Measurements from ENCODE around the gene SDCBP2.

DNA sequence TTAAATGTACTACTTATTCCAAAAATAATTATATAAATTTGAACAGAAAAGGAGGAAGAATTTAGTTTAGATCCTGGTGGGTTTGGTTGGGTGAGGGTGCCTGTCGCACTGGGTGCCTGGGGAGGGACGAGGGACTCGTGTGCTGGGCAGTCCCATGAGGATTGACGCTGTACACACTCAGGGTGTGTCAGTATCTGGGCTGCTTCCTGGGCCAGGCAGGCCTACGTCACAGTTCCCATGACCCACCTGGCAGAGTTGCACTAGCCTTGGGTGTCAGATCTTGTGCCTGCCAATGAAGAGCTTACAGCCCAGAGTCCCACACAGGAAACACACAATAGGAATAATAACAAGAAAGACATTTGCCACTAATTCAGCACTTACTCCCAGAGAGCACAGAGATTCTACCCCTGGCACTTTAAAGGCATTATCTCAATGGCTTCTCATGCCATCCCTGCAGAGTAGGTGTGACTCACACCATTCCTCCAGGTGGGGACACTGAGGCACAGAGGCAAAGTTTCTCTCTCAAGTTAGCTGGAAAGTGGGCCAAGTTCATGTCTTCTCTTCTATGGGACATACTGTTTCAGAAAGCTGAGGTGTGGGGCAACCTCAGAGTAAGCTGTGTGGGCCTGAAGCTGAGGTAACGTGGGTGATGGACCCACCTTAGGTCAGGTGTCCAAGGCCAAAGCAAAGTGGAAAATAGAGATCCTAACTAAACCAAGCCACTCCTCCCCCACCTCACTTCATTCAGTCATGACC is 1.3 kb upstream of the SDCBP2 start:
- TF ChIP-seq POLR2A (IDR thresholded peaks at IDR 0.05; ENCODE audit: low read depth, low read length) = no peak; the same call in 1 of the 2 replicates
- TF ChIP-seq POLR2AphosphoS5 (IDR thresholded peaks at IDR 0.05; ENCODE audit: low read depth, low read length) = no peak
- no peak for TF ChIP-seq TAF1 (IDR thresholded peaks at IDR 0.05; ENCODE audit: low read depth, low read length)
- TF ChIP-seq POU2F2 (IDR thresholded peaks at IDR 0.05; ENCODE audit: low read depth, low read length) = no peak
- TF ChIP-seq SPI1 (IDR thresholded peaks at IDR 0.05; ENCODE audit: low read depth, low read length) = no peak
- TF ChIP-seq PAX5 (IDR thresholded peaks at IDR 0.05; ENCODE audit: insufficient read depth, low read length, severe bottlenecking) = no peak
